Activated CD4-positive, alpha-beta T cell treated with anti-CD3 and anti-CD28 coated beads, Interleukin-2, Interleukin-4, amounts not matched to agents 100 ng/mL and 50 ng/mL, durations not matched to agents 16 hours and 8 hours (primary cell): ENCODE data around the gene GFER.

Experiments used
- DNase-seq: peaks from one replicate; pipeline ENCODE4 v3.0.0-alpha.2; 2020; ENCODE audit warnings: low spot score

Gene GFER

GRCh38 chr16:1974157-1975070, 9.6 kb upstream of the GFER start:
- no peak for DNase-seq

- no peak for DNase-seq
Measured at GRCh38 chr16:1975432-1976215, 8.4 kb upstream of the GFER start.

- no peak for DNase-seq
Measured at GRCh38 chr16:1976216-1976520, 7.8 kb upstream of the GFER start.

GRCh38 chr16:1976951-1977874, 6.8 kb upstream of the GFER start:
- DNase-seq = no peak

- DNase-seq = no peak
Measured at GRCh38 chr16:1977875-1978268, 6.1 kb upstream of the GFER start.

DNA sequence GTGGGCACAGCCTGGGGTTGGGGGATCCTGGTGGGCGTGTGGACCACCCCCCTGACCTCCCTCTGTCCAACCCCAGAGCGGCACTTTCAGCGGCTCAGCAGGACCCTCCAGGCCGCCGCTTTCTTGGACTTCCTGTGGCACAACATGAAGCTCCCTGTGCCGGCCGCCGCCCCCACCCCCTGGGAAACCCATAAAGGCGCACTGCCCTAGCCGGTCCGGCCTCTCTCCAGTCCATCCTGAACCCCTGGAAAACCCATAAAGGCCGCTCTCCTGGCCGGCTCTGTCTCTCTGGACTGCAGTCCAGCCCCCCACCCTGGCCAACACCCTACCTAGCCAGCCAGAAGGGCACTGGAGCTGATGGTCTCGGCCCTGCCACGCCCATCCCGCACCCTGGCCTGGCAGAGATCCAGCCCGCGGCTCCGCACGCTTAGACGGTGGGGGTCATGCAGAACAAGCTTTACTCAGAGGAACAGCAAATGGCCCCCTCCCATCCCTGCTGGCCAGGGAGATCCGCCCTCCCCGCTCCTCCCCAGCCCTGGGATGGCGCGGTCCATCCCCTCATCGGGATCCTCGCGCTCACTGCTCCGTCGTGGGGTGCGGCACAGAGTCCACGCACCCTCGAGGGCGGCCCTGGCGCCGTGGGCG, 5.4 kb upstream of the GFER start:
- no peak for DNase-seq

DNA sequence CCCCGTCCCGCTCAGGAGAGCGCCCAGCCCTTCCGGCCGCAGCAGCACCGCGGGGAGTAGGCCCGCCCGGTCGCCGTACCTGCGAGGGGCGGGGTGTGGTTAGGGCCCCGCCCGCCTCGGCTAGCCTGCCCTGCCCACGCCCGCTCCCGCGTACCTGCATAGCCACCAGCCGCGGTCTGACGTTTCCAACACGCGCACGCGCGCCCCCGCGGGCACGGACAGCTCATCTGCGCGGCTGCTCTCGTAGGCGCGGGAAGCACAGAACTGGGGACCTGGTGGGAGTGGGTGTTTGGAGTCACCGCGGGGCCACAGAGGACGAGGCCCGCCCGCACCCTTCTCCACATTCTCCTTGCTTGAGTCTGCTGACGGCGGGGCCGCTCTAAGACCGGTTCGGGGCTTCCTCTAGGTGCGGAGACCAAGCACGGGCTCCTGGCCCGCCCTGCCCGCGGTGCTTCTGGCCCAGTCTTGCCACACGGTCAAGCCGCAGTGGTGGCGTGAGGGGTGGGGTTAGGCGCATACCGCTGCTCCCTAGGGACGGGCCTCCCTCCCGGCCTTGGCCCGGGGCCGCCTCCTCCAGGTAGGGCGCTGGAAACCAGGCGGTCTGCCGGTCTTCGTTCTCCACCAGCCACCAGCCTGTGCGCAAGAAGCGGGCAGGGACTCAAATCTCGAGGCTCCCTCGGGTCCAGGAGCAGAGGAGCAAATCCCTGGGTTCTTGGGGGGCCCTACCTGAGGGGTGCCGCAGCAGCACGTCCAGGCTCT, 4.5 kb upstream of the GFER start:
- DNase-seq = no peak

GRCh38 chr16:1980030-1980769, 3.8 kb upstream of the GFER start:
- no peak for DNase-seq

- DNase-seq = no peak
Measured at GRCh38 chr16:1980770-1981087, 3.3 kb upstream of the GFER start.

- no peak for DNase-seq
Measured at GRCh38 chr16:1981398-1981836, 2.6 kb upstream of the GFER start, which contains the start of gene NOXO1. Gene NOXO1, minus strand, starts transcription at chr16:1981469. Its CDS starts 290 bp downstream, at chr16:1981179.

DNA sequence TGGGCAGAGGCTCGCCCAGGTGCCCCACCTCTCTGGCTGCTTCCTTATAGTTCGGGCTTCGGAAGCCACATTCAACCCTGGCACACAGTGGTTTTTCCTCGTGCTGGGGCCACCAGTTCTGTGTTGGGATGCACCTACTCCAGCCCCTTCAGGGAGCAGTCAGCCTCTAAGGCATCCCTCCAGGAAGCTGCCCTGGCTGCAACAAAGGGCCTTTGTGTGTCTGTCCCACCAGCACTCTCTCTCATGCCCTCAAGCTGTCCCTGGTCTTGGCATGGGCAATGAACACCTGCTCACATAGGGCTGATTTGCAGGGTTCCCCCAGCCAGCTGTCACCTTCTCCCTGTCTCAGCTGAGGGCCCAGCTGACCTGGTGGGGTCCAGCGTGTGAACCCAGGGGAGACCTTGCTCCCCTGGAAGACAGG, 2.0 kb upstream of the GFER start:
- DNase-seq = no peak

DNA sequence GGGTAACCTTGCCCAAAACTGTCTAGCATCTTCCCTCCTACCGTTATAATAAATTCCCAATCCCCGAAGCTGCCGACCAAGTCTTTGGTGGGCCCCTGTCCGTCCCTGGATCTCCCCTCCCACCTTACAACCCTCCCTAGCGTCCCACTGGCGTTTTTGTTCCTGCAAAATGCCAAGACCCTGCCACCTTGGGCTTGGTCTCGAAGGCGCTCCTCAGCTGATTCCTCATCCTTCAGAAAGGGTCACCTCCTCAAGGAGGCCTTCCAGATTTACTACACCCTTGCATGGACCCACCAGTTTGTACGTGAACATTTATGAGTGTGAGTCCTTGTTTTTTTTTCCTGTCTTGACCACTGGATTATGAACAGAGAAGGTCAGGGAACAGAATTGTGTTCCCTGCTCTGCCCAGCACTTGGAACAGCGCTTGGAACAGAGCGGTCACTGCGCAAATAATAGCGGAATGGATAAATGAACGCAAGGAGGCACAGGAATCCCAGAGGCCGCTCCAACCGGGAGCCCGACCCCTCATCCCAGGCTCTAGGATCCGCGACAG, 926 bp upstream of the GFER start:
- DNase-seq = no peak

GRCh38 chr16:1984347-1985225, 593 bp downstream of the GFER start:
- DNase-seq = no peak

DNA sequence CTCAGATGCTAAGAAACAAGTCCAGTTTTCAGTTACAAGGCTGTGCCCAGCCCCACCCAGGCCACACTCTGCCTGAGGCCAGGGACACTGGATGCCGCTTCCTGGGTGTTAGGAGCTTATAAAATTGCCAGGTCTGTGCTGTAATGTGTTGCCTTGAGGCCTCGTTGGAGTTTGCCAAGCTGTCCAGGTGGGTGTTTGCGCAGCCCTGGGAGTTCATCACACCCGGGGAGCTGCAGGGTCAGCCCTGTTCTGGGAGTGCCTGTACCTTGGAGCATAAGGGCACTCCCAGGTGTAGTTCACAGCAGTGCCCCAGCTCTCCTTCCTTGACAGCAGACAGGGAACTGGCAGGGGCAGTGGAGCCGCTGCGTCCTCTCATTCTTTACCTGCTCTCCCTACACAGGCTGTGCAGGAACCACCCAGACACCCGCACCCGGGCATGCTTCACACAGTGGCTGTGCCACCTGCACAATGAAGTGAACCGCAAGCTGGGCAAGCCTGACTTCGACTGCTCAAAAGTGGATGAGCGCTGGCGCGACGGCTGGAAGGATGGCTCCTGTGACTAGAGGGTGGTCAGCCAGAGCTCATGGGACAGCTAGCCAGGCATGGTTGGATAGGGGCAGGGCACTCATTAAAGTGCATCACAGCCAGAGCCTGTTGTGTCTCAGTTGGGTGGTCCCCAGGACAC, 1.6 kb downstream of the GFER start:
- no peak for DNase-seq

DNA sequence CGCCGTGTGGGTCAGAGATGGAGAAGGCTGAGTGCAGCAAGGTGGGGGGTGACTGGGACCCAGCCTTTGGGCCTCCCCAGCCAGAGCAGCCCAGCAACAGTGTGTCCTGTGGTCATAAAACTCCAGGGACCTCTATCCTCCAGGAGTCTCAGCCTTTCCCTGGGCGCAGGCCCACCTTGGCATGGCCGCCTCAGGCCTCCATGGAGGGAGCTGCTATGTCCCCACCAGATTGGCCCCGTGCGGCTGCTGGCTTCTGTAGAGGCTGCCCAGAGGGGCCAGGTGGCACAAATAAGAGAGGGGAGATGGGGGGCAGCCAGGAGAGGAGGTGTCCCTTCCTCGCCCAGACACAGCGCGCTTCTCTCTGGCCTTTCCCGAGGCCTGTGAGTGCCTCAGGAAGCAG, 3.2 kb downstream of the GFER start:
- DNase-seq = no peak

- no peak for DNase-seq
Measured at GRCh38 chr16:1989209-1990100, 5.5 kb downstream of the GFER start, which contains the start of gene SYNGR3. Gene SYNGR3, plus strand, starts transcription at chr16:1989970. Its CDS starts 133 bp downstream, at chr16:1990103.

GRCh38 chr16:1990101-1990350, 6.0 kb downstream of the GFER start:
- DNase-seq = no peak
